Neural cell (in vitro differentiated cells): ENCODE results near the gene CAMK1D. TPM values are rescaled to one million over a fixed set of nuclear protein-coding genes. Genes with fewer than 3 reads are reported as not detected.

ENCODE experiments used
- H2AFZ ChIP-seq: fragments of 200-600, 300-800 bp; sonication (generic), shearing (Covaris generic); 2 replicates; pipeline ENCODE4 v1.6.0; 2014; ENCODE audit warnings: low read depth, mild to moderate bottlenecking, antibody characterized with exemption, low read length, moderate library complexity
- H3F3A ChIP-seq: fragments of 200-600 bp; shearing (Covaris generic); 2 replicates; pipeline ENCODE4 v1.6.1; 2016; ENCODE audit warnings: mild to moderate bottlenecking, moderate library complexity, mixed read lengths, antibody characterized with exemption, low read length; ENCODE audit not compliant: insufficient read depth, poor library complexity, severe bottlenecking
- H3K27ac ChIP-seq: fragments of 200-600, 300-800 bp; sonication (generic), shearing (Covaris generic); 2 replicates; pipeline ENCODE4 v1.5.1; 2014; ENCODE audit warnings: mild to moderate bottlenecking, low read length, moderate library complexity
- H3K27me3 ChIP-seq: fragments of 300-800, 200-600 bp; sonication (generic), shearing (Covaris generic); 2 replicates; pipeline ENCODE4 v1.6.0; 2014; ENCODE audit warnings: mild to moderate bottlenecking, low read depth, low read length, moderate library complexity; ENCODE audit not compliant: insufficient read depth
- H3K36me3 ChIP-seq: fragments of 300-800, 200-600 bp; sonication (generic), shearing (Covaris generic); 2 replicates; pipeline ENCODE4 v1.5.1; 2014; ENCODE audit warnings: mild to moderate bottlenecking, antibody characterized with exemption, low read length, moderate library complexity; ENCODE audit not compliant: insufficient read depth
- H3K4me2 ChIP-seq: fragments of 300-800, 200-600 bp; sonication (generic), shearing (Covaris generic); 2 replicates; pipeline ENCODE4 v1.6.0; 2014; ENCODE audit warnings: mild to moderate bottlenecking, low read length
- H3K4me3 ChIP-seq: fragments of 300-800, 200-600 bp; sonication (generic), shearing (Covaris generic); 2 replicates; pipeline ENCODE4 v1.5.1; 2014; ENCODE audit warnings: mild to moderate bottlenecking, low read length, moderate library complexity
- H3K79me2 ChIP-seq: fragments of 200-600 bp; shearing (Covaris generic); replicated peaks from 2 replicates; pipeline ENCODE4 v1.6.0; 2014; ENCODE audit warnings: mild to moderate bottlenecking, low read length, moderate library complexity; ENCODE audit not compliant: insufficient read depth
- H3K9ac ChIP-seq: fragments of 300-800, 200-600 bp; sonication (generic), shearing (Covaris generic); 2 replicates; pipeline ENCODE4 v1.6.1; 2016; ENCODE audit warnings: mild to moderate bottlenecking, low read length, mixed read lengths
- H3K9me2 ChIP-seq: fragments of 200-600 bp; shearing (Covaris generic); 2 replicates; pipeline ENCODE4 v1.6.1; 2016; ENCODE audit warnings: mild to moderate bottlenecking, low read length, mixed read lengths; ENCODE audit not compliant: insufficient read depth
- H3K9me3 ChIP-seq: fragments of 200-600, 300-800 bp; sonication (generic), shearing (Covaris generic); 2 replicates; pipeline ENCODE4 v1.6.1; 2016; ENCODE audit warnings: mild to moderate bottlenecking, mixed run types, low read length, moderate library complexity, mixed read lengths
- H4K20me1 ChIP-seq: fragments of 200-600 bp; shearing (Covaris generic); 2 replicates; pipeline ENCODE4 v1.6.1; 2016; ENCODE audit warnings: mild to moderate bottlenecking, mixed run types; ENCODE audit not compliant: insufficient read depth
- EP300 ChIP-seq: fragments of 450-650 bp; conservative IDR thresholded peaks from 2 replicates; pipeline ENCODE4 v1.6.1; 2014; ENCODE audit warnings: antibody characterized with exemption, mild to moderate bottlenecking, moderate library complexity; ENCODE audit not compliant: poor library complexity, severe bottlenecking
- EZH2 ChIP-seq: fragments of 200-600, 300-800 bp; shearing (Covaris generic), sonication (generic); IDR thresholded peaks from 2 replicates; pipeline ENCODE4 v1.6.1; 2014; ENCODE audit warnings: antibody characterized with exemption, low read length, borderline replicate concordance, mild to moderate bottlenecking; ENCODE audit not compliant: insufficient read depth, poor library complexity, severe bottlenecking
- MXI1 ChIP-seq: fragments of 450-650 bp; conservative IDR thresholded peaks from 2 replicates; pipeline ENCODE4 v1.6.1; 2014; ENCODE audit warnings: antibody characterized with exemption, mild to moderate bottlenecking; ENCODE audit not compliant: poor library complexity, severe bottlenecking
- POLR2AphosphoS5 ChIP-seq: IDR thresholded peaks from 2 replicates; pipeline ENCODE4 v1.6.1; 2012
- RAD21 ChIP-seq: fragments of 450-650 bp; conservative IDR thresholded peaks from 2 replicates; pipeline ENCODE4 v1.6.1; 2014; ENCODE audit warnings: antibody characterized with exemption, mild to moderate bottlenecking, moderate library complexity
- REST ChIP-seq: IDR thresholded peaks from 2 replicates; pipeline ENCODE4 v1.6.1; 2012; ENCODE audit warnings: borderline replicate concordance
- SMC3 ChIP-seq: fragments of 450-650 bp; conservative IDR thresholded peaks from 2 replicates; pipeline ENCODE4 v1.6.1; 2014; ENCODE audit warnings: antibody characterized with exemption, mild to moderate bottlenecking, moderate library complexity; ENCODE audit not compliant: poor library complexity
- TAF1 ChIP-seq: IDR thresholded peaks from 2 replicates; pipeline ENCODE4 v1.6.1; 2012; ENCODE audit warnings: low read depth
- polyA plus RNA-seq: library from polyadenylated mRNA; depleted of rRNA; stranded (reverse); fragments of >200 nt; gene quantifications from 2 replicates; pipeline ENCODE4 v1.2.3, GENCODE V29; 2014
- TF ChIP-seq, protein P1 (sequence below): fragments of 450-650 bp; IDR thresholded peaks from 2 replicates; pipeline ENCODE4 v1.5.1; 2014; ENCODE audit warnings: antibody characterized with exemption, mild to moderate bottlenecking, moderate library complexity; ENCODE audit not compliant: poor library complexity, severe bottlenecking

Gene CAMK1D
- polyA plus RNA-seq, 1 donor from 2014 or later, result 13.8 TPM

DNA sequence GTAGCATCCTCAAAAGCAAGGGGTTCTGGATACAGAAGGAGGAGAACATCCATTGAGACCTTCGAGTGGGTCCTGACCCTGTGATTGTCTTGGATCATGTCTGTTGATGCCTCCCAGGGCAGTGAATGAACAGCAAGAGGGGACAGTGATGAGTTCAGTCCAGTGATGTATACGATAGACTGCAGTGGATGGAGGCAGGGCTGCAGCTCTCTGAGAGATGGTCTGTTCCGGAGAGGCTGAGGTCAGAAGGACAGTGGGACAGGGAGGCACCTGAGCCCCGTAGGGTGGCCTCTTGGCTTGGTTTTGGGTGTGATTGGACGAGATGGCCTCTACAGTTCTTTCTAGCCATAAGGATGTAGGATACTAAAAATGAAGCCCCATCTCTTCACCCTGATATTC lies 280.4 kb downstream of the CAMK1D start:
- Histone ChIP-seq H2AFZ (no peak overlapping the region), H4K20me1 (no peaks in the 10 kb centered on the region), H3K27me3 (no peaks in the 10 kb centered on the region), H3K9me3 (no peaks in the 10 kb centered on the region), H3F3A (no peaks in the 10 kb centered on the region), H3K79me2 (no peaks in the 10 kb centered on the region), H3K27ac (no peak overlapping the region), H3K4me3 (no peak overlapping the region), H3K36me3 (no peaks in the 10 kb centered on the region), H3K9me2 (no peaks in the 10 kb centered on the region), H3K4me2 (no peak overlapping the region), H3K9ac (no peak overlapping the region)
- TF ChIP-seq, protein P1, sequence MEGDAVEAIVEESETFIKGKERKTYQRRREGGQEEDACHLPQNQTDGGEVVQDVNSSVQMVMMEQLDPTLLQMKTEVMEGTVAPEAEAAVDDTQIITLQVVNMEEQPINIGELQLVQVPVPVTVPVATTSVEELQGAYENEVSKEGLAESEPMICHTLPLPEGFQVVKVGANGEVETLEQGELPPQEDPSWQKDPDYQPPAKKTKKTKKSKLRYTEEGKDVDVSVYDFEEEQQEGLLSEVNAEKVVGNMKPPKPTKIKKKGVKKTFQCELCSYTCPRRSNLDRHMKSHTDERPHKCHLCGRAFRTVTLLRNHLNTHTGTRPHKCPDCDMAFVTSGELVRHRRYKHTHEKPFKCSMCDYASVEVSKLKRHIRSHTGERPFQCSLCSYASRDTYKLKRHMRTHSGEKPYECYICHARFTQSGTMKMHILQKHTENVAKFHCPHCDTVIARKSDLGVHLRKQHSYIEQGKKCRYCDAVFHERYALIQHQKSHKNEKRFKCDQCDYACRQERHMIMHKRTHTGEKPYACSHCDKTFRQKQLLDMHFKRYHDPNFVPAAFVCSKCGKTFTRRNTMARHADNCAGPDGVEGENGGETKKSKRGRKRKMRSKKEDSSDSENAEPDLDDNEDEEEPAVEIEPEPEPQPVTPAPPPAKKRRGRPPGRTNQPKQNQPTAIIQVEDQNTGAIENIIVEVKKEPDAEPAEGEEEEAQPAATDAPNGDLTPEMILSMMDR, result no peak
- TF ChIP-seq SMC3, result no peak
- no peak for TF ChIP-seq REST
- no peak for TF ChIP-seq EP300
- no peak for TF ChIP-seq MXI1
- TF ChIP-seq RAD21, result no peak
- no peak for TF ChIP-seq TAF1
- TF ChIP-seq POLR2AphosphoS5, result no peak
- no peak for TF ChIP-seq EZH2

GRCh38 chr10:12631216-12631615 lies 281.9 kb downstream of the CAMK1D start:
- Histone ChIP-seq H3K9me3 (no peaks in the 10 kb centered on the region), H3K36me3 (no peaks in the 10 kb centered on the region), H3K4me2 (no peak overlapping the region), H3K27me3 (no peaks in the 10 kb centered on the region), H3K27ac (no peak overlapping the region), H3K9ac (no peak overlapping the region), H2AFZ (no peak overlapping the region), H3K9me2 (no peaks in the 10 kb centered on the region), H4K20me1 (no peaks in the 10 kb centered on the region), H3K79me2 (no peaks in the 10 kb centered on the region), H3K4me3 (no peak overlapping the region), H3F3A (no peaks in the 10 kb centered on the region)
- TF ChIP-seq REST, result no peak
- TF ChIP-seq SMC3, result no peak
- TF ChIP-seq EZH2, result no peak
- TF ChIP-seq TAF1, result no peak
- TF ChIP-seq EP300, result no peak
- no peak for TF ChIP-seq RAD21
- TF ChIP-seq, protein P1, result no peak
- TF ChIP-seq MXI1, result no peak
- TF ChIP-seq POLR2AphosphoS5, result no peak
